Measurements from ENCODE around the gene RBBP4.
A peak's percentile ranks its signal among the peaks of the same experiment; 100 is the strongest.

The RBBP4 gene

DNA sequence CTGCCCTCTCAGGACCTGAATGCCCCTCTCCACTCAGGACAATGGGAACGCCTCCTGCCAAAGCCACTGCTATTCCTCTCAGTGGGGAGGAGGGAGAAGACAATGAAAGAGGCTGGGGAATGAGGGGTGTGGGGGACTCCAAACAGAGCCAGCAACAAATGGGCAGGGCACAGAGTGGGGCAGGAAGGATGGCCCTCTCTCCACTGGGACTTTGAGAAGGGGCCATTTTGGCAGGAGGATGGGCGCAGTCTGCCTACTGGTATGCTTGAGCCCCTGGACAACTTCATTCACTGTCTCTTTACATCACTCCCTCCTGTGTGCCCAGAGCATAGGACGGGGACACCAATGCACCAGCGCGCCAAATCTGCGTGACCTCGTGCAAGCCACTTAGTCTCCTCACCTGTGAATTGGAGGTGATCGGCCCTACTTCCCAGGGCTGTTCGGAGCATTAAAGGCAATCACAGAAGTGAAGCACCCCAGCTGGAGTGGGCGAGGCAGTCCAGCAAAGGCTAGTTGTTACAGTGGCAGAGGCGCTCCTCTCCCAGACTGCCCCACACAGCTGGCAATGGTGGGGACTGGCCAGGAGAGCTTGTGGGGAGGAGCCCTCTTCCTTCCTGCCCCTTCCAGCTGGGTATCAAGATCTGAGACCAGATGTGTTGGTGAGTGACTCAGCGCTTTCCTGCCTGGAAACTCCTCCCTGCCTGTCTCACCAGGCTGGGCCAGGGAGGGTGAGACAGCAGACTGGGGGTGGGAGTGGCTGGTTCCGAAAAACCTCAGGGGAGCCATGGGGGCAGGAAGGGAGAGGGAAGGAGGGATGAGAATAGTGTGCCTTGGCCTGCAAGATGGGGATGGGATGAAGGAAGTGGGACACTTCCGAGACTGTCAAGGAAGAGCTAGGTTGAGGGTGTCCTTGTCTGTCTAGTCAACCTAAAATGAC is 73.9 kb downstream of the RBBP4 start:
- peak; percentile 32 for DNase-seq

DNA sequence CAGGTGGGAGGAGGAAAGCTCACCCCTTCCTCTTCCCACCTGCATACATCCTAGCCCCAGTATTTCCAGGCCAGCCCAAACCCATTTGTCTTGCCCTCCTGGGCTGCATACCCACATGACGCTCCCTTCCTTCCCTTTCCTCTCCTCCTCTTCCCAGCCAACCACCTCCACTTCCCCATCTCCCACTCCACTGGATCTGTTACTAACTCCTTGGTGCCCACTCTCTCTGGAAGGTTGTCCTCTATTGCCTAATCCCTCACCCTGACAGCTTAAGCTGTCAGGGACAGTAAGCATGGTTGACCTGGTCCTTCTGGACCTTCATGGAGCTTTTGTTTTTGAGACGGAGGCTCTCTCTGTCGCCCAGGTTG is 74.6 kb downstream of the RBBP4 start:
- DNase-seq: no peak

DNA sequence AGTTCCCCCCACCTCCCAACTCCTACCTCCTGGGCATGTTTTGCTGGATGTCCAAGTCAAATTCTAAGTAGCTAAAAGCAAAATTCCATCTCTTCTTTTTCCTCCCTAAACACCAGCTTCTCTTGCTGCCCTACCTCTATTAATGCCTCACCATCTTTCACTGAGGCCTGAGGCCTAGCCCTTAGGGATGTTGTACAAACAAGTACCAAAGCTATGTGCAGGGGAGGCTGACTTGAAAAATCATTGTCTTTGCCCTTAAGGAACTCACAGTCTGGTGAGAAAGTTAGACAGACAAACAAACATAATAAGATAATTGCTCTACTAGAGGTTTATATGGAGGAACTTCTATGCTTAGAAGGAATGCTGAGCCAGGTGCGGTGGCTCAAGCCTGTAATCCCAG is 76.9 kb downstream of the RBBP4 start:
- no peak for DNase-seq

DNA sequence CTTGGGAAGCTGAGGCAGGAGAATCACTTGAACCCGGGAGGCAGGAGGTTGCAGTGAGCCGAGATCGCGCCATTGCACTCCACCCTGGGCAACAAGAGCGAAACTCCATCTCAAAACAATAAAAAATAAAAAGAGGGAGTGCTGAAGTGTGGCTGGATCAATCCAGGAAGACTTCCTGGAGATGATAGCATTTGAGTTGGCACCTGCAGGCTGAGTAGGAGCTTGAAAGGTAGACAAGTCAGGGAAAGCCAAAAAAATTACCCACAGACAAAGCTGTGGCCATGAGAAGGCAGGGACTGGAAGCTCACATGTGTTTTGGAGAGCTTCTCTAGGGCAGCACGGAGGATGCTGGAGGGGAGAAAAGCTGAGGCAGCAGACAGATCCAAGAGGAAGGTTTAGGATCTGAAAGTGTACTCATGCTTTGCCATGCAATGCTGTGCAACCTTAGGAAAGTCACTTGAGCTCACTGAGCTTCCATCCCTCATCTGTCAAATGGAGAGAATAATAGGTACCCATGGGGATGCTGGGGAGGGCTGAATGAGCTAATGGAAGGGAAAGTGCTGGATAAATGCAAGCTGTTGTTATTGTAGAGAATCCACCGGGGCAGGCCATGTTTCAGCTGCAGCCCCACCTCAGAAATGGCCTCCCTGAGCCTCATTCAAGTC is 77.5 kb downstream of the RBBP4 start:
- no peak for DNase-seq

DNA sequence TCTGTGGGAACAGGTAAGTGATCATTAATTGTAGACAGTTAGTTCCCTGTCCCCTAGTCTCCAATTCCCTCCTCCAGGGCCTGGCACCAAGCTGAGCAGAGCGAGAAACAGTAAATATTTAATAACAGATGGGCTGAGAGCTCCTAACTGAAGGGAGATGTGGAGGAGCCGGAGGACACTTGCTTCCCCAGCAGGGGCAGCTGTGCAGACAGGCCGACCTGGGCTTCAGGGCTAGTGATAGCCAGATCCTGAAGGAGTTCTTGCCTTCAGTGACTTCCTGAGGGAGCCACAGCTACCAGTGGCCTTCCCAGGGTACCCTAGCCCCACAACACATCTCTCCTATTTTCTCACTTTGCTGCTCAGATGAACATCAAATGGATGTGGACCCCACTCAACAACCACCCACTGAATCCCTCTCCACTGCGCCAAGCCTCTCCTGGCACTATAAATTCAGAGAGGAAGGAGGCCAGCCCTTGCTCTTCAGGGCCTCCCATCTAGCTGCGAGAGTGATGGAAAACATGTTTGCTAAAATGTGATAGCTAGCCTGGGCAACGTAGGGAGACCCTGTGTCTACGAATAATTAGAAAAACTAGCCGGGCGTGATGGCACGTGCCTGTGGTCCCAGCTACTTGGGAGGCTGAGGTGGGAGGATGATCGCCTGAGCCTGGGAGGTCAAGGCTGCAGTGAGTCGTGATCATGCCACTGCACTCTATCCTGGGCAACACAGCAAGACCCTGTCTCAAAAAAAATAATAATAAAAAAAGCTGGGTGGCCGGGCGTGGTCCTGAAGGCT is 78.4 kb downstream of the RBBP4 start:
- no peak for DNase-seq

DNA sequence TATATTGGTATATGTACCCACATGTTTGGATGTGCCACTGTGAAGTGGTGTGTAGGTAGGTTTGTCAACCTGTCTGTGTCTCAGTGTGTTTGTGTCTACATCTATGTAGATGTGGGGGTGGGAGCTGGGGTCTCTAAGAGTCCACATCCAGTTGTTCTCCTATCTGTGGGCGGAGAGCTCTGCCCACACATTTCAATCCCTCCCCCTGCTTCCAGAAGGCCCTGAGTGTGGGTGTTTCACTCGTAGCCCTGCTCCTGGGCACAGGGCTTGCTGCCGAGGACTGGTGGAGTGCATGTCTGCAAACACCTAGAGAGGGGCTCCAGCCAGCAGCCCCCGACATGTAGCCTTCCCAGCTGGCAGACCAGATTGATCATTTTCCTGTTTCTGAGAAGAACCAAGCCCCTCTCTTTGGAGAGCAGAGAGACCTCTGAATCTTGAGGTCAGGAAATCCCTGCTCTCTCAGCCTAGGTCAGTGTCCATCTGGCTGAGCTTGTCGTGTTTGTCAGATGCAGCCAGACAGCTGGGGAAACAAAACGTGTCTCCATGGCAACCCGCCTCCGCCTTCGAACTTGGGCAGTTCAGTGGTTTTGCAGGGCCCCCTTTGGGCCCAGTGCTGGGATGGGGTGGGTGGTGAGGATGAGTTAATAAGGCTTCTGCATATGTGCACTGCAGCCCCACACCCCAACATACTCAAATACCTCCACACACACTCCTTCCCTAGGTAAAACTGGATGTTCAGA is 82.7 kb downstream of the RBBP4 start:
- peak; percentile 40 for DNase-seq
